ENCODE measurements around the gene ZDHHC11B. TPM values are rescaled to one million over a fixed set of nuclear protein-coding genes. Genes with fewer than 3 reads are reported as not detected.

The ZDHHC11B gene
- total RNA-seq, 2 experiments from 2014 or later = 0.35 to 0.87 TPM

DNA sequence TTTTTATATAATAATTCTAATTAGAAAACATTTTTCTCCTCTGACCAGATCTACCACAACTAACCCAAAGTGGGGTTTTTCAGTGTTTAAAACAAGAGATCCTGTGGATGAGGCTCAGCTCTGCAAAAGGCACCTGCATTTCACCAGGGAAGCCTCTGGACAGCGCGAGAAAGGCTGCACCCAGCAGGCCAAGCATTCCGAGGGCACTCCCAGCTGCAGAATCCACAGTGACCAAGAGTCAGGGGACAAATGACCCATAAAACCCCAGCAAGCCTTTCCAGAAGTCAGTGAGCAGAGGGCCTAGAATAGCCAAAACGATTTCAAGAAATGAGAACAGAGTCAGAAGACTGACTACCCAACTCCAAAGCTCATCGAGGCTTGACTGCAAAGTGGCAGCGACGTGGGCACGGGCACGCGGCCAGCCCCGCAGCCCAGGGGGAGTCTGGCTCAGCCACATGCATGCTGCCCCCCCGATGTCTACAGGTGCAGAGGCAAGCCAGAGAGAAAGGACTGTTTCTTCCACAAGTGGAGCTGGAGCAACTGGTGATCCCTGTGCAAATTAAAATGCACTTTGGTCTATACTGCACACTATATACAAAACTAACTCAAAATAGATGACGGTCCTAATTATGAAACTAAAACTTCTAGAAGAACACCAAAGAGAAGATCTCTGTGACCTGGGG lies 117.6 kb downstream of the ZDHHC11B start:
- no peaks in the 10 kb centered on the region for H3K27me3 Mint-ChIP-seq
- ChIA-PET POLR2A (no interaction called here), CTCF (no interaction called here)
- H3K27ac Mint-ChIP-seq = no peak overlapping the region
- H3K9me3 Mint-ChIP-seq = no peaks in the 10 kb centered on the region
- peaks cover 8% of the 10 kb centered on the region for H3K36me3 Mint-ChIP-seq (ENCODE audit: low read depth)
- no peak overlapping the region for H3K4me3 Mint-ChIP-seq
- no peaks in the 10 kb centered on the region for H3K4me1 Mint-ChIP-seq
- DNase-seq = no peak

DNA sequence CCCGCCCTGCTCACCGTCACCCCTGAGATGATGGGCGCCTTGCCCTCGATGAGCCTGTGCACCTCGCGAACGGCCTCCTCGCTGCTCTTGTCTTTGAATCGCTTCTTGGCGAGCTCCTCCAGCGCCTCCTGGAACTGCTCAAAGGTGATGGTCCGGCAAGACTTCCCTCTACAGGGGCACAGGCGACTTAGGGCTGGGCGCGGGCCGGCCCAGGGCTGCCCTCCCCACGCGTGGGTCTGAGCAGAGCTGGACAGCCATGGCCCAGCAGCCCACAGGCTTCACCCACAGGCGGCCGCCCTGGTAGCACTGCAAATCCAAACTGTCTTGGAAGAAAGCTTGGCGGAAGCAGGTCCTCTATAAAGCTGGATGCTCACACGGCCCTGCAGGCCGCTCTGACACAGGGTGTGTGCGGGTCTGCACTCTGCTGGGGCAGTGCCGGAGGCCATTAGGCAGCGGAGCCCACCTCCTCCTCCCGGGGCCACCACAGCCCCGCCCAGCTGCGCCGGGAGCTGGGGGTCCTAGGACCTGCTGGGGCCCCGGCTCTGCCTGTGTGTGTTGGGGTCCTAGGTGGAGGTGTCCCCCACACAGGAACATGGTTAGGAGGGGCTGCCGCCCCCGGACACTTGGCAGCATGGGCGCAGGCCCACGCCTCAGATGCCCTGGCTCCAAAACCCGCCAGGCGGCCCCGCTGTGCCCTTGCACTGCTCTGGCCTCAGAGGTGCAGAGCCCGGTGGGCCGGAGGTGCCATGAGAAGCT lies 118.4 kb downstream of the ZDHHC11B start:
- no peak for DNase-seq
- no peak overlapping the region for H3K4me3 Mint-ChIP-seq
- CTCF ChIA-PET = no interaction called here
- H3K36me3 Mint-ChIP-seq (ENCODE audit: low read depth) = peaks cover 8% of the 10 kb centered on the region
- no peaks in the 10 kb centered on the region for H3K9me3 Mint-ChIP-seq
- H3K4me1 Mint-ChIP-seq = no peaks in the 10 kb centered on the region
- H3K27me3 Mint-ChIP-seq = no peaks in the 10 kb centered on the region
- H3K27ac Mint-ChIP-seq = no peak overlapping the region
- POLR2A ChIA-PET = no interaction called here

DNA sequence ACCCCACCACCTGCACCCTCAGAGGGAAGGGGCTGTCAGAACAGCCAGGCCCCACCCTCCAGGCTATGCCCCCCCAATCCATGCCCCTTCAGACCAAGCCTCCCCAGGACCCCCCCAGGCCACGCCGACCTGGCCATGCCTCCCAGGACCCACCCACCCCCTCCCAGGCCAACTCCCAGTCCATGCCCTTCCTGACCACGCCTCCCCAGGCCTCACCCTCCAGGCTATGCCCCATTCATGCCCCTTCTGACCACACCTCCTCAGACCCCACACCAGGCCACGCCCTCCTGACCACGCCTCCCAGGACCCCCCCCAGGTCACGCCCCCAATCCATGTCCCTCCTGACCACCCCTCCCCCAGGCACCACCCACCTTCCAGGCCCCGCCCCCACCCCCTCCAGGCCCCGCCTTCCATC lies 119.0 kb downstream of the ZDHHC11B start:
- Mint-ChIP-seq H3K4me3 (no peak overlapping the region), H3K4me1 (no peaks in the 10 kb centered on the region)
- CTCF ChIA-PET = no interaction called here

DNA sequence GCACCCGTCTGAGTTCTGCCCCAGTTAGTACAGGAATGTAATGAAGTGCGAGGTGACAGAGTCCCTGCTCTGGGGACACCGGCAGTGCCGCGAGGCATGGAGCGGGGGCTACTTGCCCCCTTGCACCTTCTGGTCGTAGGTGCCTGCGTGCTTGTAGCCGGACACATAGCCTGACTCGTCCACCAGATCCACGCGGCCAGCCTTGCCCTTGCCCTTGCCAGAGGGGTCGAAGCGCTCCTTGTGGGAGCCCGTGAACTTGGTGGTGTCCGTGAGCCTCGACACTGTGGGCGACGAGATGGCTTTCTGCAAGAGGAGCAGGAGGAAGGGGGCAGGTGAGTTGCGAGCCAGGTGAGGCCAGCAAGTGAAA lies 119.6 kb downstream of the ZDHHC11B start:
- DNase-seq = no peak

More for the DNA sequence above, 119.0 kb downstream of the ZDHHC11B start:
- H3K27me3 Mint-ChIP-seq = no peaks in the 10 kb centered on the region
- H3K9me3 Mint-ChIP-seq = no peaks in the 10 kb centered on the region
- DNase-seq = no peak
- POLR2A ChIA-PET = no interaction called here
- H3K36me3 Mint-ChIP-seq (ENCODE audit: low read depth) = peaks cover 9% of the 10 kb centered on the region
- H3K27ac Mint-ChIP-seq = no peak overlapping the region

DNA sequence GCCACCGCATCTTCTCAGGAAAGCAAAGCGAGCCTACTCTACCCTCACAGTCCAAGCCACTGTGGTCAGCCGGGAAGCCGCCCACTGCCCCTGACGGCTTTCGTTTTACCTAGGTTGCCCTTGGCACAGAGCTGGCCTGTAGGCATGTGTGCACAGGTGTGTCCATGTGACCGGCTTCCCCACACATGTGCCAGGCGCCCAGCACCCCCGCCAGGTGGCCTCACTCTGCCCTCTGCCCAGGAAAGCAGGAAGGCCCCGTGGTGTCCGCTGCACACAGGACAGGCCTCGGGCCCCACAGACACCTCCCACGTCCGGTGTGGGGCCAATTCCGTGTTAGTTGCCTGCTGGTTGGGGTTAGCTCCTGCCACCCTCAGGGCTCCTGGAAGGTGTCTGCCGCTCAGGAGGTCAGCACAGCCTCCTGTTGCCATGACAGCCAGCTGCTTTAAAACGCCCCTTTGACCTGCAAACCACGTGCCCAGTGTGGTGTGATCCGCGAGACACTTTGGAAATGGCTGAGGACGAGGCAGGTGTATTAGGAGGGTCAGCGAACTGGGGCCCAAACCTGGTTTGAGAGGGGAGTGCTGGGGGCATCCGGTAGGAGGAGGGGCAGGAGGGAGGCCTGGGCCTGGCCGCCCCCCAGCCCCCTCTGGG lies 120.1 kb downstream of the ZDHHC11B start:
- Mint-ChIP-seq H3K36me3 (ENCODE audit: low read depth) (peaks cover 18% of the 10 kb centered on the region), H3K27ac (no peak overlapping the region), H3K9me3 (no peaks in the 10 kb centered on the region), H3K27me3 (no peaks in the 10 kb centered on the region), H3K4me3 (no peak overlapping the region), H3K4me1 (no peaks in the 10 kb centered on the region)
- ChIA-PET POLR2A (no interaction called here), CTCF (no interaction called here)
- DNase-seq = no peak

More for the DNA sequence above, 119.6 kb downstream of the ZDHHC11B start:
- H3K9me3 Mint-ChIP-seq = no peaks in the 10 kb centered on the region
- H3K27me3 Mint-ChIP-seq = no peaks in the 10 kb centered on the region
- ChIA-PET POLR2A (no interaction called here), CTCF (no interaction called here)
- H3K4me1 Mint-ChIP-seq = no peaks in the 10 kb centered on the region
- no peak overlapping the region for H3K27ac Mint-ChIP-seq
- no peak overlapping the region for H3K4me3 Mint-ChIP-seq
- H3K36me3 Mint-ChIP-seq (ENCODE audit: low read depth) = peaks cover 14% of the 10 kb centered on the region

DNA sequence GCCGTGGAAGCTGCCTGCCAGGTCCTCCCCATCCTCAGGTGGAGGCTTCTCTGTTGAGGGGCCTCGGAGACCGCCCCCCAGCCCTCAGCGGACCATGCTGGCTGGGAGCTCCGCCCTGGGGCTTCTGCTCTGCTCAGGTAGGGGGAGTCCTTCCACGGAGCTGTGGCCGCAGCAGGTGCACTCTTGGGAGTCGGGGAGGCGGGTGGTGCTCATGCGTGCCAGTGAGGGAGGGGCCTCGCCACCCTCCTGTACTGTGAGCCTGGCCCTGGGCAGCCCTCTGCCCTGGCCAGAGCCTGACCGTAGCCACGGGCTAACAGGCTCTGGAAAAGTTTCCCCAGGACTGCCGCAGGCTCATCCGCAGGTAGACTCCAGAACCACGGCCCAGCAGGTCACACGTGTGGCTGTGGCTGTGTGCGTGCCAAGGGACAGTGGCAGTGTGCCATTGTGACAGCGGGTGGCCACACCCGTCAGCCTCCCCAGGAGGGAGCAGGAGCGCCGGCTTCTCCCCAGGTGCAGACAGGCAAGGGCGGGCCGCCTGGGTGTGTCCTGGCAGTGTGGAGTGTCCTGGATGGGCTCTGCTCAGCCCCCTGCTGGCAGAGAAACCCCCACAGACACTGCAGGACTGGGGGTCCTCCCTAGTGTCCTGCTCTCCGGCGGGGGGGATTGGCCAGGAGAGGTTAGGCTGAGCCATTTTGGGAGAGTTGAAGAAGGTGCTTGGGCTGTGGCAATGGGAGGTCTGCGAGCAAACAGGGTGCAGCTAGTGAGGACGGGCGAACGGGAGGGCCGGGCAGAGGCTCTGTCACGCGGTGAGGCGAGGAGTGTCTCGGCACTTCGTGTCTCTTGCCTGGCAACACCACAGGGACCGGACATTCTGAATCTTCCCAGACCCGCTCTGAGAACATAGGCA lies 120.8 kb downstream of the ZDHHC11B start:
- H3K4me3 Mint-ChIP-seq = no peak overlapping the region
- ChIA-PET CTCF (no interaction called here), POLR2A (no interaction called here)
- no peaks in the 10 kb centered on the region for H3K9me3 Mint-ChIP-seq
- DNase-seq = no peak
- no peaks in the 10 kb centered on the region for H3K4me1 Mint-ChIP-seq
- H3K27ac Mint-ChIP-seq = no peak overlapping the region
- H3K27me3 Mint-ChIP-seq = no peaks in the 10 kb centered on the region
- H3K36me3 Mint-ChIP-seq (ENCODE audit: low read depth) = peaks cover 24% of the 10 kb centered on the region

DNA sequence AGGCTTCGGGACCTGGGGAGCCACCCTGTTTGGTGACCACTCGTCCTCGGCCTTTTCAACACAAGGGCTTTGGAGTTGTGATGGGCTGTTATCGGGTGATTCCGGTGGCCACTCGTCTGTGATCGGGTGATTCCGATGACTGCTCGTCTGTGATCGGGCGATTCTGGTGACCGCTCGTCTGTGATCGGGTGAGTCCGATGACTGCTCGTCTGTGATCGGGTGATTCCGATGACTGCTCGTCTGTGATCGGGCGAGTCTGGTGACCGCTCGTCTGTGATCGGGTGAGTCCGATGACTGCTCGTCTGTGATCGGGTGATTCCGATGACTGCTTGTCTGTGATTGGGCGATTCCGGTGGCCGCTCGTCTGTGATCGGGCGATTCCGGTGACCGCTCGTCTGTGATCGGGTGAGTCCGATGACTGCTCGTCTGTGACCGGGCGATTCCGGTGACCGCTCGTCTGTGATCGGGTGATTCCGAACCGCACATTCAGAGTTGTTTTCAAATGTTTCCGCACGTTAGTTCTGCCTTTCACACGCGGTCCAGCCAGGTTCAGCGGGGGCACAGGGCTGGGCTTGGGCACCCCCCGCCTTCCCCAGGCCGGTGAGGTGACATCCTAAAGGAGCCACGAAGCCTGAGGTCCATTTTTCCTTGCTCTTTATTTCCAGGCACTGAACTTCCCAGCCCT lies 121.6 kb downstream of the ZDHHC11B start:
- CTCF ChIA-PET = no interaction called here
- POLR2A ChIA-PET = no interaction called here
- H3K9me3 Mint-ChIP-seq = no peaks in the 10 kb centered on the region
- no peak for DNase-seq
- no peak overlapping the region for H3K4me3 Mint-ChIP-seq
- H3K27ac Mint-ChIP-seq = no peak overlapping the region
- no peaks in the 10 kb centered on the region for H3K4me1 Mint-ChIP-seq
- peaks cover 28% of the 10 kb centered on the region for H3K36me3 Mint-ChIP-seq (ENCODE audit: low read depth)
- no peaks in the 10 kb centered on the region for H3K27me3 Mint-ChIP-seq

DNA sequence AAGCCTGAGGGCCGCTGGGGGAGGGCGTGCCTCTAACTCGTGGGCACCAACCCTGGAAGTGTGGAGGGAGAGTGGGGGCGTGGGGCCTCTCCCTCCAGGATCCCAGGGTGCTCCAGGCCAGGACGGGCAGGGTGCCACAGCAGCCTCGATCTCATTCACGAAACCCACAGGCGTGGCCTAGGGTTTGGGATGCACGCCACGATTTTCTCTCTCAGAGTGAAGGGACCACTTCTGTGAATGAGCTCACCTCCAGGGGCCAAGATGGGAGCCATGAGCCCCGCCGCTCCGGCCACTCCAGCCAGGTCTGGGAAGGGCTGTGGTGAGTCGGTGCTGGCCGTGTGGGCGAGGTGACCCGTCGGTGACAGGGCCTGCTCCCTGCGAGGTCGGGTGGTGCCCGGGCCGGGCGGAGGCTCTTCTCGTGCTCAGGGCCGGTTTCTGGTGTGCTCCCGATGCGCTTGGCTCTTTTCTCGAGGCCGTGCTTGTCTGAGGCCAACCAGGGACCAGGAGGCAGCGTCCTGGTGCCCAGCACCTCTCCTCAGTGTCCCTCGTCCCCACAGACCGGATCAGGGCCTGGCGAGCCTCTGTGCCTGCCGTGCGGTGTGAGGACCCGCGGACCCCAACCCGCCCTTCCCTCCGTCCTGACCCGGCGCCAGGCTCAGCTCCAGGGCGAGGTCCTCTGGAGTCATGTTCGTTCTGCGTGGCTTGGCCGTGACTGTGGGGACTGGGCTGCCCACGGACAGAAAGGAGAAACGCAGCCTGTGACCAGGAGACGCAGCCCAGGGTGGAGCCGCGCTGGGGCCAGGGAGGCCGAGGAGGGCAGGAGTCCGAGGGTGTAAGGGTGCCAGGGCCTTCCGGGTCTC lies 122.4 kb downstream of the ZDHHC11B start:
- no peaks in the 10 kb centered on the region for H3K9me3 Mint-ChIP-seq
- no peaks in the 10 kb centered on the region for H3K27me3 Mint-ChIP-seq
- H3K27ac Mint-ChIP-seq = no peak overlapping the region
- no peak for DNase-seq
- CTCF ChIA-PET = no interaction called here
- no peak overlapping the region for H3K4me3 Mint-ChIP-seq
- no peaks in the 10 kb centered on the region for H3K4me1 Mint-ChIP-seq
- peaks cover 29% of the 10 kb centered on the region for H3K36me3 Mint-ChIP-seq (ENCODE audit: low read depth)
- POLR2A ChIA-PET = no interaction called here

DNA sequence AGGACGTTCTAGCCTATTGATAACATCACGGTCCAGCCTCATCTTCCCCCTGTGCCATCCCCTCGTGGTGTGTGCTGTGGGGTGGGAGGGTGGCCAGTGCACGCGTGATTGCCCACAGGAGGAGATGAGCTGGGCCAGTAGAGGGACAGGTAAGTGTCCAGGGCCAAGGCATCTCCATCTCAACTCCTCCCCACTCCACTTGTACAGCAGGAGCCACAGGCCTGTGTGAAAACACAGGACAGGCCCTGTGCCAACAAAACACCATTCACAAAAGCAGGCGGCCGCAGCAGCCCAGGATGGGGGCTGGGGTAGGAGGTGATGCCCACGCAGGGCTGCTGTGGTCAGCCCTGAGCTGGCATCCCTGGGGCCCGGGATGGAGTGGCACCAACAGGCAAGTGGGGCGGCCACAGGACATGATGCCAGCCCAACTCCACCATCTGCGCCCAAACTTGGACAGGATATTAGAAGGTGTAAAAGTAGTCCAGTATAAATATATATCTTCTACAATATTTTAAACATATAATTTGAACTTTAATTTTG lies 124.0 kb downstream of the ZDHHC11B start:
- POLR2A ChIA-PET = no interaction called here
- Mint-ChIP-seq H3K9me3 (no peaks in the 10 kb centered on the region), H3K4me1 (no peaks in the 10 kb centered on the region), H3K4me3 (no peak overlapping the region), H3K27me3 (no peaks in the 10 kb centered on the region), H3K27ac (no peak overlapping the region), H3K36me3 (ENCODE audit: low read depth) (peaks cover 35% of the 10 kb centered on the region)
- CTCF ChIA-PET = interaction anchor here (1.0 kb wide), 1 partner anchor 9 kb away, joined by 3 read pairs; no protein-coding TSS in a partner anchor
- DNase-seq = no peak

Data from activated CD4-positive, alpha-beta T cell treated with anti-CD3 and anti-CD28 coated beads, Interleukin-2, amount 10 ng/mL, durations not matched to agents 7 days and 5 days (primary cell).